Bronchial epithelial cell (primary cell): ENCODE results near the gene NFILZ. TPM values are rescaled to one million over a fixed set of nuclear protein-coding genes. Genes with fewer than 3 reads are reported as not detected.

Source experiments
- DNase-seq: peaks from one replicate; pipeline ENCODE4 v3.0.0-alpha.2; 2010; ENCODE audit warnings: low read depth
- FAIRE-seq: peaks from 2 replicates; lab custom pipeline; 2011; peaks lifted over from hg19 to GRCh38; lab: Jason Lieb, UNC
- H3K27me3 ChIP-seq: 2 replicates; pipeline ENCODE4 v1.5.1; 2011; ENCODE audit warnings: low read length; ENCODE audit not compliant: control insufficient read depth, insufficient read depth
- H3K36me3 ChIP-seq: 2 replicates; pipeline ENCODE4 v1.5.1; 2011; ENCODE audit warnings: low read length; ENCODE audit not compliant: control insufficient read depth, insufficient read depth
- H3K4me3 ChIP-seq: 2 replicates; pipeline ENCODE4 v1.5.1; 2011; ENCODE audit warnings: mild to moderate bottlenecking, low read depth, low read length, control low read depth
- CTCF ChIP-seq: IDR thresholded peaks from 2 replicates; pipeline ENCODE4 v1.5.1; 2011; ENCODE audit warnings: mild to moderate bottlenecking, moderate library complexity, low read length, control low read depth, inconsistent platforms; ENCODE audit not compliant: insufficient read depth, severe bottlenecking
- total RNA-seq: library from RNA; depleted of rRNA; stranded (reverse); fragments of >200 nt; gene quantifications from 2 replicates; pipeline ENCODE4 v1.2.1, GENCODE V29; 2014

Gene NFILZ
- total RNA-seq, 1 donor from 2014 or later = not detected

- DNase-seq = no peak
- Histone ChIP-seq H3K27me3 (no peaks in the 10 kb centered on the region), H3K36me3 (no peaks in the 10 kb centered on the region), H3K4me3 (no peak overlapping the region)
- TF ChIP-seq CTCF = no peak
- FAIRE-seq = no peak
Measured at GRCh38 chr19:8589177-8589714, 41.2 kb upstream of the NFILZ start.

GRCh38 chr19:8592231-8593009 is 38.0 kb upstream of the NFILZ start:
- FAIRE-seq (no peak), DNase-seq (no peak)
- no peaks in the 10 kb centered on the region for H3K36me3 ChIP-seq
- H3K4me3 ChIP-seq = no peak overlapping the region
- TF ChIP-seq CTCF = no peak
- no peaks in the 10 kb centered on the region for H3K27me3 ChIP-seq

DNA sequence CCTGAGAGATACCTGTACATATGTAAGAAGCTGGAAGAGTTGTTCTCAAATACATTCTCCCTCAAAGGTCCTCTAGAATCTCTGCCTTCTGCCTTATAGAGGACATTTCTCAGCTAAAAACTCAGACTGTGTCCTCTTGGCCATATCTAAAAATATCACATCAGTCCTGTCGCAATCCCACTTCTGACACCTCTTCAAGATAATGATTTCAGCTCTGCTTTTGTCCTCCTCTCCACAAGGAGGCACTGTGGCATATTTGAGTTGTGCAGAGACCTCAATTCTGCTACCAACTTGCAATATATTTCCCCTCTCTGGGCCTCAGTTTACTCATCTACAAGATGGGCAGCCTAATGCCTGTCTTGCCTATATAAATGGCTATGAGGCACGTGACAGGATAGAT is 36.5 kb upstream of the NFILZ start:
- no peaks in the 10 kb centered on the region for H3K27me3 ChIP-seq
- no peak for FAIRE-seq
- DNase-seq = no peak
- no peaks in the 10 kb centered on the region for H3K36me3 ChIP-seq
- no peak overlapping the region for H3K4me3 ChIP-seq
- no peak for TF ChIP-seq CTCF

GRCh38 chr19:8595651-8596050 is 34.8 kb upstream of the NFILZ start:
- H3K4me3 ChIP-seq = no peak overlapping the region
- H3K27me3 ChIP-seq = no peaks in the 10 kb centered on the region
- no peaks in the 10 kb centered on the region for H3K36me3 ChIP-seq
- no peak for TF ChIP-seq CTCF
- no peak for FAIRE-seq
- no peak for DNase-seq

GRCh38 chr19:8596168-8596567 is 34.3 kb upstream of the NFILZ start:
- TF ChIP-seq CTCF = no peak
- DNase-seq = no peak
- Histone ChIP-seq H3K27me3 (no peaks in the 10 kb centered on the region), H3K4me3 (no peak overlapping the region), H3K36me3 (no peaks in the 10 kb centered on the region)
- FAIRE-seq = no peak

GRCh38 chr19:8600064-8600463 is 30.4 kb upstream of the NFILZ start:
- Histone ChIP-seq H3K36me3 (no peaks in the 10 kb centered on the region), H3K27me3 (no peaks in the 10 kb centered on the region), H3K4me3 (no peak overlapping the region)
- DNase-seq (no peak), FAIRE-seq (no peak)
- TF ChIP-seq CTCF = no peak
